H9 (cell line): ENCODE results near the gene PLCXD1. TPM values are rescaled to one million over a fixed set of nuclear protein-coding genes. Genes with fewer than 3 reads are reported as not detected.

ENCODE experiments used
- DNase-seq: peaks from one replicate; pipeline ENCODE4 v3.0.0-alpha.2; 2017
- H2AFZ ChIP-seq: one replicate; pipeline ENCODE4 v1.6.1; 2013; ENCODE audit warnings: mild to moderate bottlenecking, low read length, control low read depth, moderate library complexity
- H2AK5ac ChIP-seq: 2 replicates; pipeline ENCODE4 v1.6.1; 2013; ENCODE audit warnings: low read length, control low read depth, mixed read lengths; ENCODE audit not compliant: insufficient read length
- H2BK120ac ChIP-seq: one replicate; pipeline ENCODE4 v1.6.1; 2013; ENCODE audit warnings: low read depth, mild to moderate bottlenecking, low read length, control low read depth, inconsistent platforms; ENCODE audit not compliant: poor library complexity, severe bottlenecking
- H2BK12ac ChIP-seq: 2 replicates; pipeline ENCODE4 v1.6.1; 2013; ENCODE audit warnings: low read length, control low read depth, mixed read lengths, low read depth; ENCODE audit not compliant: insufficient read length
- H2BK15ac ChIP-seq: 2 replicates; pipeline ENCODE4 v1.6.1; 2013; ENCODE audit warnings: low read depth, low read length, control low read depth
- H2BK20ac ChIP-seq: one replicate; pipeline ENCODE4 v1.6.1; 2013; ENCODE audit warnings: low read depth, mild to moderate bottlenecking, low read length, control low read depth, inconsistent platforms; ENCODE audit not compliant: poor library complexity, severe bottlenecking
- H2BK5ac ChIP-seq: 2 replicates; pipeline ENCODE4 v1.6.1; 2013; ENCODE audit warnings: low read length, control low read depth, mixed read lengths; ENCODE audit not compliant: insufficient read length
- H3K14ac ChIP-seq: 2 replicates; pipeline ENCODE4 v1.6.1; 2013; ENCODE audit warnings: low read length, control low read depth; ENCODE audit not compliant: insufficient read depth
- H3K18ac ChIP-seq: 2 replicates; pipeline ENCODE4 v1.6.1; 2013; ENCODE audit warnings: low read depth, mild to moderate bottlenecking, mixed read lengths, low read length, control low read depth; ENCODE audit not compliant: insufficient read length
- H3K23ac ChIP-seq: 2 replicates; pipeline ENCODE4 v1.6.1; 2013; ENCODE audit warnings: low read length, control low read depth, mixed read lengths, low read depth; ENCODE audit not compliant: insufficient read length
- H3K23me2 ChIP-seq: 2 replicates; pipeline ENCODE4 v1.6.1; 2013; ENCODE audit warnings: low read depth, mild to moderate bottlenecking, mixed read lengths, low read length, control low read depth; ENCODE audit not compliant: insufficient read length, poor library complexity, severe bottlenecking
- H3K27ac ChIP-seq: 2 replicates; pipeline ENCODE4 v1.5.1; 2013; ENCODE audit warnings: low read length, control low read depth, mixed read lengths, low read depth; ENCODE audit not compliant: insufficient read length
- H3K27me3 ChIP-seq: 2 replicates; pipeline ENCODE4 v1.6.1; 2013; ENCODE audit warnings: low read length, control low read depth, inconsistent platforms; ENCODE audit not compliant: insufficient read depth
- H3K4ac ChIP-seq: 2 replicates; pipeline ENCODE4 v1.6.1; 2013; ENCODE audit warnings: low read depth, mild to moderate bottlenecking, control low read depth, inconsistent platforms, low read length, moderate library complexity
- H3K4me1 ChIP-seq: 2 replicates; pipeline ENCODE4 v1.6.1; 2013; ENCODE audit warnings: low read length, control low read depth, inconsistent platforms; ENCODE audit not compliant: insufficient read depth
- H3K4me2 ChIP-seq: 2 replicates; pipeline ENCODE4 v1.6.1; 2013; ENCODE audit warnings: low read length, control low read depth, mixed read lengths; ENCODE audit not compliant: insufficient read length, insufficient read depth
- H3K56ac ChIP-seq: 2 replicates; pipeline ENCODE4 v1.6.1; 2013; ENCODE audit warnings: low read depth, mild to moderate bottlenecking, mixed read lengths, low read length, control low read depth; ENCODE audit not compliant: insufficient read length
- H3K79me1 ChIP-seq: 2 replicates; pipeline ENCODE4 v1.6.1; 2013; ENCODE audit warnings: low read depth, mild to moderate bottlenecking, moderate library complexity, low read length, control low read depth, inconsistent platforms; ENCODE audit not compliant: insufficient read depth, poor library complexity, severe bottlenecking
- H3K79me2 ChIP-seq: 2 replicates; pipeline ENCODE4 v1.6.1; 2013; ENCODE audit warnings: low read length, control low read depth, inconsistent platforms; ENCODE audit not compliant: insufficient read depth
- H3K9ac ChIP-seq: 2 replicates; pipeline ENCODE4 v1.6.1; 2013; ENCODE audit warnings: low read length, control low read depth, mixed read lengths; ENCODE audit not compliant: insufficient read length; ENCODE audit errors: extremely low read depth
- H3K9me3 ChIP-seq: one replicate; pipeline ENCODE4 v1.6.1; 2013; ENCODE audit warnings: low read depth, low read length, inconsistent platforms; ENCODE audit not compliant: control insufficient read depth
- H3T11ph ChIP-seq: one replicate; pipeline ENCODE4 v1.6.1; 2013; ENCODE audit warnings: mild to moderate bottlenecking, low read length, control low read depth, inconsistent platforms
- H4K20me1 ChIP-seq: one replicate; pipeline ENCODE4 v1.6.1; 2013; ENCODE audit not compliant: control insufficient read depth, insufficient read length, insufficient read depth
- H4K5ac ChIP-seq: 2 replicates; pipeline ENCODE4 v1.6.1; 2013; ENCODE audit warnings: low read depth, mild to moderate bottlenecking, mixed read lengths, low read length, control low read depth; ENCODE audit not compliant: insufficient read length
- H4K8ac ChIP-seq: replicated peaks from 2 replicates; pipeline ENCODE4 v1.6.1; 2013; ENCODE audit warnings: low read length, control low read depth, mixed read lengths, low read depth; ENCODE audit not compliant: insufficient read length
- H4K91ac ChIP-seq: 2 replicates; pipeline ENCODE4 v1.6.1; 2013; ENCODE audit warnings: low read depth, mild to moderate bottlenecking, moderate library complexity, mixed read lengths, low read length, control low read depth; ENCODE audit not compliant: insufficient read length
- H3K27ac Mint-ChIP-seq, 3 experiments: 2 replicates in 2 of 3; 3 replicates in 1 of 3; pipeline ENCODE4 v1.8.0; 2020 to 2021; ENCODE audit warnings: mixed read lengths in 3 of 3, mild to moderate bottlenecking in 1 of 3, moderate library complexity in 1 of 3
- H3K27me3 Mint-ChIP-seq: 2 replicates; pipeline ENCODE4 v1.8.0; 2021; ENCODE audit warnings: low read depth, mild to moderate bottlenecking, moderate library complexity, mixed read lengths
- H3K36me3 Mint-ChIP-seq, 3 experiments: 2 replicates in 2 of 3; 3 replicates in 1 of 3; pipeline ENCODE4 v1.8.0; 2020 to 2021; ENCODE audit warnings: low read depth in 3 of 3, mixed read lengths in 3 of 3; ENCODE audit not compliant: insufficient read depth in 1 of 3
- H3K4me1 Mint-ChIP-seq, 2 experiments: 2 replicates each; pipeline ENCODE4 v1.8.0; 2020; ENCODE audit warnings: mixed read lengths in 2 of 2
- H3K4me3 Mint-ChIP-seq, 2 experiments: 2 replicates in 1 of 2; 3 replicates in 1 of 2; pipeline ENCODE4 v1.8.0; 2020 to 2021; ENCODE audit warnings: mild to moderate bottlenecking in 2 of 2, mixed read lengths in 2 of 2, moderate library complexity in 1 of 2
- H3K9me3 Mint-ChIP-seq, 2 experiments: 2 replicates in 1 of 2; 3 replicates in 1 of 2; pipeline ENCODE4 v1.8.0; 2020; ENCODE audit warnings: mild to moderate bottlenecking in 2 of 2, mixed read lengths in 2 of 2, moderate library complexity in 1 of 2
- WGBS: extraction: QIAGEN DNeasy Blood & Tissue Kit; methylation state at CpG from one replicate; pipeline ENCODE4 v1.1.7; 2013; ENCODE audit warnings: missing lambda C conversion rate, low lambda C conversion rate, mixed read lengths; ENCODE audit not compliant: insufficient read length; ENCODE audit errors: extremely low coverage; 5-methylcytosine and 5-hydroxymethylcytosine counted together
- total RNA-seq: library from RNA; stranded (reverse); gene quantifications from 2 replicates; pipeline ENCODE4 v1.2.1, GENCODE V29; 2021
- TF ChIP-seq, protein P1 (sequence below): fragments of 200-600 bp; sonication (generic); conservative IDR thresholded peaks from 3 replicates; pipeline ENCODE4 v1.8.0; 2021; ENCODE audit warnings: antibody characterized with exemption, mild to moderate bottlenecking

The PLCXD1 gene
- total RNA-seq, 1 experiment from 2014 or later, result 96.5 TPM

DNA sequence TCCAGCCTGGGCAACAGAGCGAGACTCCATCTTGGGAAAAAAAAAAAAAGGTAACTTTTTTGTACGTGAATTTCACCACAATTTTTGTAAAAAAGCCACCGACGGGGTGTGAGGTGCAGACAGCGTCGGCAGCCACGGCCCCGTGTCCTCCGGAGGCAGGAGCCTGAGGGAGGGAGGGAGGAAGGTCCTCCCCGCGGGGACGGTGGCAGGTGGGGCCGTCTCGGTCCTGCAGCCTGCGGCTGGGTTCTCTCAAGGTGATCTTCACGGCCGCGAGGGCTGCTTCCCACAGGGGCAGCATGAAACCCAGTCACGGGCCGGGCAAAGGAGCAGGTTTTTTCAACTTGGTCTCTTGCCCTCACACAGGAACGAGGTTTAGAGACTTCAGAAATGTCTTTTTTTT lies 14.0 kb downstream of the PLCXD1 start:
- Histone ChIP-seq H3K9ac (no peak overlapping the region), H3K79me2 (no peaks in the 10 kb centered on the region), H3K56ac (no peak overlapping the region), H3K27me3 (no peaks in the 10 kb centered on the region), H3K14ac (no peak overlapping the region; the same call in 1 of the 2 replicates), H2BK12ac (no peak overlapping the region), H3K4ac (no peak overlapping the region), H3K4me1 (no peaks in the 10 kb centered on the region), H3K27ac (no peak overlapping the region), H2BK20ac (no peak overlapping the region), H3T11ph (no peak overlapping the region), H2BK15ac (no peak overlapping the region), H3K9me3 (no peaks in the 10 kb centered on the region), H2BK5ac (no peak overlapping the region), H2AFZ (no peak overlapping the region), H3K18ac (no peak overlapping the region), H2BK120ac (no peak overlapping the region), H4K91ac (no peak overlapping the region), H4K5ac (no peak overlapping the region), H4K20me1 (no peaks in the 10 kb centered on the region), H4K8ac (no peak overlapping the region), H3K23ac (no peak overlapping the region), H3K4me2 (no peak overlapping the region), H3K23me2 (no peaks in the 10 kb centered on the region), H3K79me1 (no peaks in the 10 kb centered on the region), H2AK5ac (no peak overlapping the region)
- H3K9me3 Mint-ChIP-seq, result peaks cover 0 to 5% of the 10 kb centered on the region in 2 experiments; a peak in 2 of 5 replicates
- H3K36me3 Mint-ChIP-seq, result peaks cover 67 to 80% (median 77%) of the 10 kb centered on the region in 3 experiments
- no peaks in the 10 kb centered on the region for H3K27me3 Mint-ChIP-seq
- H3K27ac Mint-ChIP-seq, result no peak overlapping the region
- H3K4me3 Mint-ChIP-seq, result no peak overlapping the region
- H3K4me1 Mint-ChIP-seq, result no peaks in the 10 kb centered on the region
- no CpG with 5 or more reads among the region's 21 CpGs for WGBS
- no peak for DNase-seq
- TF ChIP-seq, protein P1, sequence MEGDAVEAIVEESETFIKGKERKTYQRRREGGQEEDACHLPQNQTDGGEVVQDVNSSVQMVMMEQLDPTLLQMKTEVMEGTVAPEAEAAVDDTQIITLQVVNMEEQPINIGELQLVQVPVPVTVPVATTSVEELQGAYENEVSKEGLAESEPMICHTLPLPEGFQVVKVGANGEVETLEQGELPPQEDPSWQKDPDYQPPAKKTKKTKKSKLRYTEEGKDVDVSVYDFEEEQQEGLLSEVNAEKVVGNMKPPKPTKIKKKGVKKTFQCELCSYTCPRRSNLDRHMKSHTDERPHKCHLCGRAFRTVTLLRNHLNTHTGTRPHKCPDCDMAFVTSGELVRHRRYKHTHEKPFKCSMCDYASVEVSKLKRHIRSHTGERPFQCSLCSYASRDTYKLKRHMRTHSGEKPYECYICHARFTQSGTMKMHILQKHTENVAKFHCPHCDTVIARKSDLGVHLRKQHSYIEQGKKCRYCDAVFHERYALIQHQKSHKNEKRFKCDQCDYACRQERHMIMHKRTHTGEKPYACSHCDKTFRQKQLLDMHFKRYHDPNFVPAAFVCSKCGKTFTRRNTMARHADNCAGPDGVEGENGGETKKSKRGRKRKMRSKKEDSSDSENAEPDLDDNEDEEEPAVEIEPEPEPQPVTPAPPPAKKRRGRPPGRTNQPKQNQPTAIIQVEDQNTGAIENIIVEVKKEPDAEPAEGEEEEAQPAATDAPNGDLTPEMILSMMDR, result no peak
